Lower lobe of right lung (tissue), 2 donors: Measurements from ENCODE around the gene EPHA6. TPM values are rescaled to one million over a fixed set of nuclear protein-coding genes. Genes with fewer than 3 reads are reported as not detected.

Source experiments
- ATAC-seq, 2 donors: fragments of 200-7000 bp; cut with Tn5 transposase; one replicate each; pipeline ENCODE4 v1.9.1; 2020 to 2022; ENCODE audit warnings: mild to moderate bottlenecking in 2 of 2, moderate library complexity in 2 of 2
- DNase-seq: peaks from one replicate; pipeline ENCODE4 v3.0.0-alpha.2; 2020
- H3K27ac ChIP-seq: fragments of 200-600 bp; one replicate; pipeline ENCODE4 v1.8.0; 2022
- H3K27me3 ChIP-seq: fragments of 200-600 bp; one replicate; pipeline ENCODE4 v1.8.0; 2022; ENCODE audit warnings: low read depth
- H3K36me3 ChIP-seq: fragments of 200-600 bp; one replicate; pipeline ENCODE4 v1.8.0; 2022; ENCODE audit warnings: mild to moderate bottlenecking
- H3K4me1 ChIP-seq: fragments of 200-600 bp; one replicate; pipeline ENCODE4 v1.8.0; 2022
- H3K4me3 ChIP-seq: fragments of 200-600 bp; one replicate; pipeline ENCODE4 v1.8.0; 2022; ENCODE audit warnings: mild to moderate bottlenecking
- H3K9me3 ChIP-seq: fragments of 200-600 bp; one replicate; pipeline ENCODE4 v1.8.0; 2022
- CTCF ChIP-seq: fragments of 200-600 bp; IDR thresholded peaks from one replicate; pipeline ENCODE4 v1.8.0; 2022; ENCODE audit warnings: antibody characterized with exemption, mild to moderate bottlenecking
- intact Hi-C: fragments of 100-400 bp; cut with DNase I; formaldehyde crosslinking; loops from one replicate; pipeline ENCODE4 v1.11.0; 2022
- total RNA-seq: library from RNA; stranded (reverse); fragmentation: NEBNext Ultra II Directional; extraction: Animal tissue kit (Norgen Biotek cat#: 25700); gene quantifications from one replicate; pipeline ENCODE4 v1.2.1, GENCODE V29; 2021
- donor health status: DM: no; HTN: yes; CAD: no; lungs with severe emphysema.

EPHA6 gene
- total RNA-seq, 1 donor from 2014 or later, result 0.53 TPM

- no peak overlapping the region for H3K4me3 ChIP-seq
- no peak for TF ChIP-seq CTCF
- no peaks in the 10 kb centered on the region for H3K27me3 ChIP-seq
- H3K4me1 ChIP-seq, result no peaks in the 10 kb centered on the region
- DNase-seq, result no peak
- no peaks in the 10 kb centered on the region for H3K36me3 ChIP-seq
- H3K9me3 ChIP-seq, result no peaks in the 10 kb centered on the region
- intact Hi-C loops, result no loop called here
- H3K27ac ChIP-seq, result no peak overlapping the region
- ATAC-seq, result no peak
Measured at GRCh38 chr3:96836153-96836915, 21.9 kb downstream of the EPHA6 start.

GRCh38 chr3:96843505-96844203, 29.3 kb downstream of the EPHA6 start:
- intact Hi-C loops, result no loop called here
- Histone ChIP-seq H3K4me3 (no peak overlapping the region), H3K9me3 (no peaks in the 10 kb centered on the region), H3K4me1 (no peaks in the 10 kb centered on the region), H3K27ac (no peak overlapping the region), H3K27me3 (no peaks in the 10 kb centered on the region), H3K36me3 (no peaks in the 10 kb centered on the region)
- ATAC-seq (no peak), DNase-seq (no peak)
- no peak for TF ChIP-seq CTCF

- H3K4me3 ChIP-seq, result no peak overlapping the region
- no peak overlapping the region for H3K27ac ChIP-seq
- H3K9me3 ChIP-seq, result no peaks in the 10 kb centered on the region
- no peaks in the 10 kb centered on the region for H3K36me3 ChIP-seq
- H3K4me1 ChIP-seq, result no peaks in the 10 kb centered on the region
- no peak for TF ChIP-seq CTCF
- intact Hi-C loops, result no loop called here
- H3K27me3 ChIP-seq, result no peaks in the 10 kb centered on the region
- DNase-seq, result no peak
- no peak for ATAC-seq
Measured at GRCh38 chr3:96844204-96844514, 29.8 kb downstream of the EPHA6 start.

GRCh38 chr3:96852849-96853248, 38.5 kb downstream of the EPHA6 start:
- H3K4me3 ChIP-seq, result no peak overlapping the region
- no peaks in the 10 kb centered on the region for H3K4me1 ChIP-seq
- TF ChIP-seq CTCF, result no peak
- H3K27ac ChIP-seq, result no peak overlapping the region
- no peak for DNase-seq
- H3K36me3 ChIP-seq, result no peaks in the 10 kb centered on the region
- H3K27me3 ChIP-seq, result no peaks in the 10 kb centered on the region
- intact Hi-C loops, result no loop called here
- H3K9me3 ChIP-seq, result no peaks in the 10 kb centered on the region
- ATAC-seq, result no peak

- Histone ChIP-seq H3K27ac (no peak overlapping the region), H3K27me3 (no peaks in the 10 kb centered on the region), H3K36me3 (no peaks in the 10 kb centered on the region), H3K4me3 (no peak overlapping the region), H3K9me3 (no peaks in the 10 kb centered on the region), H3K4me1 (no peaks in the 10 kb centered on the region)
- ATAC-seq (no peak), DNase-seq (no peak)
- TF ChIP-seq CTCF, result no peak
- intact Hi-C loops, result no loop called here
Measured at GRCh38 chr3:96860882-96861281, 46.5 kb downstream of the EPHA6 start.
